Measurements from ENCODE around the gene IGFBP7. TPM values are rescaled to one million over a fixed set of nuclear protein-coding genes. Genes with fewer than 3 reads are reported as not detected.

IGFBP7 gene
- total RNA-seq, 1 donor from 2014 or later = not detected

DNA sequence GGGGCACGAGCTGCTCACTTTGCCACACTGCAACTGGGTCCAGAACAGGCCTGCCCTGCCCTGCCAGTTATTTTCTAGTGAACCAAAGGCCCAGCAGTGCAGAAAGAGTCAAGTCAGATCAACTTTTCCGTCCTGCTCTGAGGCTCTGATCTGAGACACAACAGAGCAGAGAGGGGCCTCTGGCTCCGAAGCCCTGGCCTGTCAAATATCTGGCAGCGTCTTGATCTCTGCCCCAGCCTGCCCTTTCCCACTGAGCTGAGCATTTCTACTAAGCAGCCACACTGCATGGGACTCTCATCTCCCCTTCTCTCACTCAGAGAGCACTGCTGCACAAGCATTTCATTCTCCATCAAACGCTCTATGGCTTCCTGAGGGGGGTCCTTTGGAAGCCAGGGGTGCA, 11.8 kb downstream of the IGFBP7 start:
- intact Hi-C loops (cut with micrococcal nuclease) = no loop called here

DNA sequence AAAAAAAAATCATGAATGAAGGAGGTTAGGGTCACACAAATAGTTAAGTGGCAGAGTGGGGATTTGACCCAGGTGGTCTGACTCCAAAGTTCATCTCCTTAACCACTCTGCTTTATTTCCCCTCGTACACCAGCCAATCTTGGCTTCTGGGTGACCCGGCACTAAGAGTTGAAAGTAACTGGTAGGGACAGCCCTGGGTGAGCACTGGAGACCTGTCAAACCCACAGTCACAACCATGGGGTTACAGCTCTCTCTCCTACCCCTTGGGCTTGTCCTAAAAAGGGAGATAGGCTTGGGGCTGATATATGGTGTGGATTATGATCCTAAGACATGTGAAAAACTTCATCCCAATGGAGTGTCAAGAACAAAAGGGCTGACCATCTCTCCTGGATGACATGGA, 12.5 kb downstream of the IGFBP7 start:
- intact Hi-C loops (cut with micrococcal nuclease) = no loop called here

DNA sequence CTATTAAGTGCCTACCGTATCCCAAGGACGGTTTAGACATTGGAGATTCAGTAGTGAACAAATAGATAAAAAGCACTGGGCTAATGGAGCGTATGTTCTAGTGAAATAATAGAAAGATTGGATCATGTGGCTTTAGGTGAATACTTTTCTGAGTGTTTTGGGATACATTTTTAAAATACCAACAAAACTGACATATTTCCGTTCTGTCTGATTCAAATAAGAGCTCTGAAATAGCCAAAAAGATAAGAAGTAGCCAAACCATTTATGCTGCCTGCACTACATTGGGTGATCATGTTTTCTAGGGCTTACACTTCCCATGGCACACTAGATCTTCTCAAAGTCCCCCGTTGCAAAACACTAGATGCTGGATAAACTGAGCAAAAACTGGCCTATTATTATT, 14.2 kb downstream of the IGFBP7 start:
- intact Hi-C loops (cut with micrococcal nuclease) = no loop called here

DNA sequence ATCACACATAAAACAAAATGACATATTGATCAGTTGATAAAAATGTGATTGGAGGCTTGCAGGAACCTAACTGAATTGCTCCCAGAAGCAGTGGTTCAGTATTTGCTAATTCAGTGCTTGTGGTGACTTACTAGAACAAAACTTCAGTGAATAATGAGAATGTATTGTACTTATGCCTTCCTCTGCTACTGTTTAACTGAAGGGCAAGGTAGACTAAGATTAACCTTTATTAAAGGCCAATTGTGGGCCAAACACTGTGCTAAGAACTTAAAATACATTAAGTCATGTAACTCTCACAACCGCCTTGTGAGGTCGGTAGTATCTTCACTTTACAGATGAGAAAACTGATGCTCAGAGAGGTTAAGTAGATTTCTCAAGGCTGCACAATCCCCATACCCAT, 14.9 kb downstream of the IGFBP7 start:
- intact Hi-C loops (cut with micrococcal nuclease) = no loop called here

DNA sequence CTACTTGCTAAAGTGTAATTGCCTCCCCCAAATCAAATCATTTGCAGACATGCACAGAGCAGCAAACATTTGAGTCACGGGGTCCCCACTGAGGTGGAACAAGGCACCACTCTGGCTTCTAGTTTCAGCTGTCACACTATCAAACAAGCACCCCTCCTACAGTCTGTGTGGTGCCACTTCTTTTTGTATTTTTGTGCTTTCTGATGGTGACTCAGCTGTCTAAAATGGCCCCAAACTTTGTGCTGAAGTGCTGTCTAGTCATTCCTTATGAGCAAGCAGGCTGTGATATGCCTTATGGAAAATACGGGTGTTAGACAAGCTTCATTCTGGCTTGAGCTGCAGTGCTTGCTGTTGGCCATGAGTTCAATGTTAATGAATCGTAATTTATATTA, 15.4 kb downstream of the IGFBP7 start:
- intact Hi-C loops (cut with micrococcal nuclease) = no loop called here

DNA sequence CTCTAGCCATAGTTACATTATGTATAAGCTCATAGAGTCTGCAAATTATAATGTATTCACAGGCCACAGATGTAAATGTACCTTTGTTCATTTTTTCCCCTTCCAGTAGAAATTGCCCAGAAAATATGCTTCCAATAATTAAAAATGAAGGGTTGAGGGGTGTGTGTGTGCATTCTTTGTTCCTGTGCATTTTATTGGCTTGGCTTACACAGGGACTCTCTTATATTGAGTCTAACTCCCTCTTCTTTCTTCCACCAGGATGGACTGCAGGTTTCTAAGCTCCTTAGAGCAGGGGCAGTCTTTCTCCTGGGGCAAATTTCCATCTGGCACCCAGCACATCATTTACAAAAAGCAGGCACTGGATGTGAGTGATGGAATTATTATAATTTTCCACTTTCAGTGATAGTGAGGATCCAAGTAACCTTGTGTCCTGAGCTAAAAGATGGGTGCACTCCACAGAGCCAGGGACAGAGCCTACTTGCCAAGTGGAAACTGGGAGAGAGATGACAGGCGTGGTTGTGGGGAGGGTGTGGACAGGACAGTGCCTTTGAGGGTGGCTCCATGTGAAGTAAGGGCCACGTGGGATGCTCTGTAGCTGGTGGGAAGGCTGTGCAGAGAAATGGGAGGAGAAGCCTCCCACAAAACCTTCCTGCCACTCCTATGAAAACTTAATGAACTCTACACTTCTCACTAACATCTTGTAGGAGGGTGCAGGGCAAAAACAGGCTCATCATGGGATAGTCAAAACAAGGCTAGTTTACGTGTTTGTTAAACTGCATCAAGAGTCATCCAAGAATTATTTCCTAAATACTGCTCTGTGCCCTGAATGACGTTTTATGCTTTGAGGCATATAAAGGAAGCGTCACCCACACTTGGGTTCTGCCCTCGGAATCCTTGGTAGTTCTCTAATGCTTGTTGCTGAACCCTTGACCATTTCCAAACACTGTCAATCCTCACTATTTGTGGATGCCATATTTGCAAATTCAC, 16.0 kb downstream of the IGFBP7 start:
- intact Hi-C loops (cut with micrococcal nuclease) = no loop called here

DNA sequence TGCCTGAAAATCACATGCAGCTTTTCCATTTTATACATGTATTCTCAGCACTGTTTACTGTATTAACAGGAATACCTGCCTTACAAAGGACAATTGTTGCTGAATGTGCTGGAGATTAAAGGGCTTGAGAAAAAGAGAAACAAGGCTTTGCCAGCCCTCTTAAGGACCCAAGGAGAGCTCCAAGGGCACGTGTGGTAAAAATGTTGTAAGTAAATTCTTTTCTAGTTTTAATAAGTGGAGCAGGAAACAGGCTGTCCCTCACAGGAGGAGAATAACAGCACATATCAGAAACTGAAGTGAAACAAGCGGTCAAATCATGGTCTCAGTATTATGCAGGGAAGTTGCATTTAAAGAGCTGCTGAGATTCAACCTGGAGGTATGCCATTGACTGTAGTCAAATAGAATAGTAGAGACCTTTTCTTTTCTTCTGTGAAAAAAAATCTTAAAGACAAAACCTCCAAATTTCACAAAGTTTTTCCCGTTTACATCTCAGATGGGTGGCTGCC, 18.5 kb downstream of the IGFBP7 start:
- intact Hi-C loops (cut with micrococcal nuclease) = no loop called here

DNA sequence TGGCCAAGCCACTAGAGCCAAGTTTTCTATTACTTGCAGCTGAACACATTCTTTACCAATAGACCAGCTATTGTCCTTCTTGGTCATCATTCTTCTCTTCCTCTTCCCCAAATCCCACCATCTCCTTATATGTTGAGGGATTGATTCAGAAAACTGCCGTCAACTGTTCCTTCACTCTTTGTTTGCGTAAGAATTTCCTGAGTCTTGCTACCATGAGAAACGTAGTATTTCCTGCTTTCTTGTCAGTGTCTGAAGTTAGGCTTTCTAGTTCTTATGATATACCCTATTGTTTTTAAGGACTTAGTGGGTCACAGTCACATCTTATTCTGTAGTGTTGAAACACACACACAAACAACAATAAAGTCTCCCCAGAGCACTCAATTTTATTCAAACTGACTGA, 20.1 kb downstream of the IGFBP7 start:
- intact Hi-C loops (cut with micrococcal nuclease) = no loop called here

DNA sequence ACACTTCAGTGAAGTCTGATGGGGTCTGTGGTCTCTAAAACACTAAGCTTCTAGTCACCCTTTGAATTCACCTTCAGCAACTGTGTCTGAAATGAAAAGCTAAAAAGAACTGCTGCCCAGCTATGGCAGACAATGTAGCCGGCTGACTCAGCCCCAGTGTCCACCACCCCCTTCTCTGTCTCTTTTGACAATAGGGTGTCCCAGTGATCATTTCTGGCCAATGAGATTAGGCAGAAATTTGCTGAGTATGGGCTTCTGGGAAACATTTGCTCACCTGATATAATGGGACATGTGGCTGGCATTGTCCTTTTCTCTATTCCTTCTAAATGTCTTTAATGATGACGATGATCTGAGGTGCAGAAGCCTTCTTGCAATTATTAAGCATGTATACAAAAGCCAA, 20.6 kb downstream of the IGFBP7 start:
- intact Hi-C loops (cut with micrococcal nuclease) = no loop called here

DNA sequence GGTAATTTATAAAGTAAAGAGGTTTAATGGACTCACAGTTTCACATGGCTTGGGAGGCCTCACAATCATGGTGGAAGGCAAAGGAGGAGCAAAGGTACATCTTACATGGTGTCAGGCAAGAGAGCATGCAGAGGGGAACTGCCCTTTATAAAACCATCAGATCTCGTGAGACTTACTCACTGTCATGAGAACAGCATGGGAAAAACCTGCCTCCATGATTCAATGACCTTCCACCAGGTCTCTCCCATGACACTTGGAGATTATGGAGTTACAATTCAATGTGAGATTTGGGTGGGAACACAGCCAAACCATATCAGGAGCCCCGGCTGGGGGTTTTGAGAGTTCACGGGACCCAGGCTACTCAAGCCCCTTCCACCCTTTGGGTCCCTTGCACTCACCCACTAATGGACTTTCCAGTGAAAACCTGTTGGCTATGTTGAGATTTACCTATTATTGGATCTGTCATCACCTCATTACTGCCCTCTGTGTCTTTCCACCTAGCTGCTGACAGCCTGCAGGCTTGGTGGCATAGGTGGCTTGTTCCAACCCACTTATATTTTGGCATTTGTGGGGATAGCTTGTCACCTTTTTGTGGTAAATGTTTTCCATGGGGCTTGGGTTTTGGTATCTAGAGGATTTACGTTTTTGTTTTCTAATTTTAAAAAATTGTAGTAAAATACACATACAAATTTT, 24.0 kb downstream of the IGFBP7 start:
- intact Hi-C loops (cut with micrococcal nuclease) = no loop called here

DNA sequence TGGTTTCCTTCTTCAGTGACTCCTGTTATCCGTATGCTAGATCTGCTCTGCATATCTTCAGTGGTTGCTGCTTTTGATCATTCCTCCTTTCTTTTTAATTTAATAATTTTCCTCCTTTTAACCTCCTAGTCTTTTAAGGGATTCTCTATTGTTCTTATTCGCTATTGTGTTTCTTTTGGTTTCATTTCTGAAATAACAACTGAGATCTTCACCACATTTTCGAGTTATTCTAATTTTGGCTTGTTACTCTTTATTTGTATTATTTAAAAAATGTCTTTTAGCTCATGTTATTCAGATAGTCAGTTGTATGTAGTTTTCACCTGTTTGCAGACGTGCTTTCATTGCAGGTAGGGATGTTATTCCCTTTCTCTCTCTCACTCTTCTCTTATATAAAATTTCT, 24.9 kb downstream of the IGFBP7 start:
- intact Hi-C loops (cut with micrococcal nuclease) = no loop called here

DNA sequence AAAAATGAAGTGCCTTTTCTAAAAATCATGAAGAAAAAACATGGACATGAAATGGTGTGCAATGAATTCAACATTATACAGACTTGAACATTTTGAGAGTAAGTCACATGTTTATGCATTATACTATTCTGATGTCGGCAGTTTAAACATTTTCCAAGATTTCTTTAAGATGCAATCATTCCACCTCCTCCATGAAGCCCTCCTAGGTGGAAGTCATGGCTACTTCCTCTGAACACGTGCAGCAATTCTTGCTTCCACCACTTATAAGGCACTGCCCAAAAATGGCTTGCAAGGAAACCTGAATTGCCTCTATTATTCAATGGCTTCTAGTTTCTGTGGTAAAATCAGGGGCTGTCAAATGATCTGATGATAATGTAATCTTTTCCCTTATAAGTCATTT, 25.8 kb downstream of the IGFBP7 start:
- intact Hi-C loops (cut with micrococcal nuclease) = no loop called here

DNA sequence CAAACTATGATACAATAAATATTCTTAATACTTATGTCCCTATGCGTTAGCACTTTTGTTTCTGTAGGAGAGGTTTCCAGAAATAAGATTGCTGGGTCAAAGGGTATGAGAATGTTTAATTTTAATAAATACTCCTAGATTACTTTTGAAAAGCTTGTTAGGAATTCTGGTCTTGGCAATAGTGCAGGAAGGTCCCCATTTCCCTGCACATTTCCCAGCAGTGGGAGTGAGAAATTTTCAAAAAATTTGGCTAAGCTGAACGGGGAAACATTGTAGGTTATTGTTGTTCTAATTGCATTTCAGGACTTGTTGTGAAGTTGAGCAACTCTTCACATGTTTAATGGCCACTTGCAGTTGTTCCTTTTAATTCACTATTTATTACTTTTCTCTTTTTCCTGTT, 27.1 kb downstream of the IGFBP7 start:
- intact Hi-C loops (cut with micrococcal nuclease) = no loop called here

DNA sequence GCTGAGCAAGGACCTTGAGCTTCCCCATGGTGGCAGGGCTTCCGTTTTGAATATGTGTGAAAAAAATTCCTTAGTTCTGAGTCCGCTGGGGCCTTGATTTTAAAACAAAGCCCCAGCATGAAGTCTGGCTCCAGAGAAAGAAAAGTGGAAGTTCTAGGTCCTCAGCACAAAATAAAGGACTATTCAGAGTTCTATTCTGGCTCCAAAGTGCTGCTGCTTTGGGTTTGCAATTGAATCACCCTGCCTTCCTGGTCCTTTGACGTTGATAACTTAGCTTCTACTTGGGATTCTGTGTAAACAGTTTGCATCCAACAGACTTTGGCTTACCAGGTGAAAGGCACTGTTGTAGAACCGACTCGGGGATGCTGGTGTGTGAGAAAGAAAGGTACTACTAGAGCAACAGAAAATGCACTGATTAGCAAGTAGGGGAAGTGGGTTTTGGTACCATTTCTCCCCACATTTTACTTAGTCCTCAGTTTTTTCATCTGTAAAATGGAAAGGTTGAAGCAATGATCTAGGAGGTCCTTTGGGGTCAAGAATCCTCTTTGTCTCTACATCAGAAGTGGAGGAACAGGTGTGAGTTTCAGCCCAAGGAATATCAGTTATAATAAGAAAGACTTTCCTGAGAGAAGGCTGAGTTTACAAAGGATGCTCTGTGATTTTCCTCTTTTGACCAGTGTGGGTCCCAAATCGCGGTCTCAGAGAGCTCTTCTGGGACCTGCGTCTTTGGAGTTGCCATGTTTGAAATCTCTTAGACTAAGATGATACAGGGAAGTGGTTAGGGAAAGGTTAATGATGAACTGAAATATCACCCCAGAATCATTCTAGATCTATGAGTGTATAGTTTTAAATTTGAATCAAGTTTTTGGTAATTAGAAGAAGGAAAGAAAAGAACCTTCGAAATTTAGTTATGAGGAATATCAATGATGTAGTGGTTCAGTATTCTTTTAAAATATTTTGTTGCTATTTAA, 28.2 kb downstream of the IGFBP7 start:
- intact Hi-C loops (cut with micrococcal nuclease) = no loop called here

DNA sequence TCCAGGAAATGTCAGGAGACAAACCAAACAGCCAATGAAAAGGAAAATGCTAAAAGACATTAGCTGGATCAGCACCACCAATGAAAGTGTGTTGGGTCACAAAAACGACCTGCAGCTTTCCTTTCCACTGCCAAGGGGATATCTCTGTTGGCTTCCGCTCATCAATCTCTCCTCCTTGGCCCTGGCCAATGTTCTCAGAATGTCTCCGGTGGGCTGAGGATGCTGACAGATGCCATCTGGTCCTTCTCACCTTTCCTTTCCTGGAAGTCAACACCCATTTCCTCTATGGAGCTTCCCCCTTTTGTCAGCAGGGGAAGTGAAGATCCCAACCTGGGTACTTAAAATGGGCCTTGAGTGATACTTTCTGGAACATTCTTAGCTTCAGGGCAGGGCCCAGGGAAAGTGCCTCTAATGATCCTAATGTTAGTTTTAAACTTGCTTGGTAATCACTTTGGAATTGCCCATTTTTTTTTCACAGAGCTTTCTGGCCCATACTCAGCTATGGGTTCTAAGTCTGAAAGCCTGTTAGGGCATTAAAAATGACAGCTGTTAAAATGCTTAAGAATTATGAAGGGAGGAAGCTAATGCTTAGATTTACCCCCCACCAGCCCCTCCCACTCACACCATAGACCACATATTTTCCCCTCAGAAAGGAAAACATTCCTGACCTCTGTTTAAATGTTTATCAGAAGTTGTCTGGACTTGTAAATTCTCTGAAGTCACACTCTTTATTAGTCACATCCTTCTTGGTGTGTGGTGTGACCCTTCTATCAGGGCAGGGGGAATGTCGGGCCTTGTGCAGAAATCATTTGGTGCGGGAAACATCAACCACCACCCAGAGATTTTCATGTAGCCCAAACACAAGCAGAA, 29.2 kb downstream of the IGFBP7 start:
- intact Hi-C loops (cut with micrococcal nuclease) = no loop called here

DNA sequence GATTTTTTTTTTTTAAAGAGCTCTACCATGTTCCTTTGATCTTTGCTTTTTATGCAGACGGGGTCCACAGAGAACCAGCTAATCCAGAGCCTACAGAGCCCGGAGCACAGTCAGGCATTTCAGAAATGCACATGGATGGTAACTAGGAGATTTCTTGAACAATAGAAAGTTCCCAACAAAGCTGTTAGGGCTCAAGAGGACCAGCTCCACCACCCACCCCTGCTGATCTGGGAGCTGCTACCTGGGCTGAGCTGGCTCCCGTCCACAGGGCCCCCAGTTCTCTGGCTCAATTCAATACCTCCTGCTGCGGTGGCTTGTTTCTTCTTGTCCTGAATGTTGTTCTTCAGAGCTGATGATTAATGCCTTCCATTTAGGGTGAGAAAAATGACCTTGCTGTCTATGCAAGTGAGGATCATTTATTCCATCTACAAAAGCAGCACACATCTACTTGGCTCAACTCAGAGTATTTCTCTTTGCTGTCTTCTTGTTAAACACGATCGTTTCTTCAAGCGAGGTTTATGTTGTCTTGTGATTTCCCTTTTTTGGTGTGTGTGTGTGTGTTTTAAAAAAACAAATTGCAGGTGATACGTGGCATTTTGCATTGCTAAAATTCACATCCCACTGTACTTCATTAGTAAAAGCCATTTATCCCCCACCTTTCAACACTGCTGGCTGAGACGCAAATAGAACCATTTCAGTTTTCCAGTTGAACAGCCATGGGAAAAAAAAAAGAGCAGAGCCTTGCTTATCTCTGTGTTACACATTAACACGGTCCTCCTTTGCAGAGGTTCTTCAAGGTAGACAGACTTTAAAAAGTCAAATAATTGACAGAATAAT, 31.3 kb downstream of the IGFBP7 start:
- intact Hi-C loops (cut with micrococcal nuclease) = no loop called here

DNA sequence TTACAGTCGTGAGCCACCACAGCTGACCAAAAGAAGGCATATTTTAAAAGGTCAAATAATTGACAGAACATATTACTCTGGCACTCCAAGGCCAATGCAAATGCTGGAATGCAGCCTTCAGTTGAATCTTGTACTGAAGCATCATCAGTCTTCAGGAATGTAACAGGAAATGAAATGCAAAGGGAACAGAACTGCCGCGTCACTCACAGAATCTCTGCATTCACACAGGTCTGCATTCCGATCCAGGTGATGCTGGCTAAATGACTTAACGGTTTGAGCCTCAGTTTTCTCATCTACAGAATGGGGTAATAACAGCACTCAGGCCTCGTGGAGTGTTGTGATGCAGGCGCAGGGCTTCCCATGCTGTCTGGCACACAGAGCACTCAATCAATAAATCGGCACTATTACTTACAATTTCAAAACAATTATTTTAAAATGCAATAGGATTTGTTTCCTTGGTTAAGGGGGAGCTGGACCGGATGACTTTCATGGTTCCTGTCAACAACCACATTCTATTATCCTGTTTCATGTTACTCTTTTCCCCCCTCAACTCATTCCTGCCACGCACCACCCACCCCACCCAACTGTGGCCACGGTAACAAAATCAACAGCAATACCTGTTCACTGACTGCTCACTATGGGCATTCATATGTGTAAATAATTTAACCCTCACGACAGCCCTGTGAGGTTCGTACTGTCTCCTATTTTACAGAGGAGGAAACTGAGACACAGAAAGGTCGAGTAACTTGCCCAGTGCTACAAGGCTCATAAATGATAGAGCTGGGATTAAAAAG, 32.4 kb downstream of the IGFBP7 start:
- intact Hi-C loops (cut with micrococcal nuclease) = no loop called here

DNA sequence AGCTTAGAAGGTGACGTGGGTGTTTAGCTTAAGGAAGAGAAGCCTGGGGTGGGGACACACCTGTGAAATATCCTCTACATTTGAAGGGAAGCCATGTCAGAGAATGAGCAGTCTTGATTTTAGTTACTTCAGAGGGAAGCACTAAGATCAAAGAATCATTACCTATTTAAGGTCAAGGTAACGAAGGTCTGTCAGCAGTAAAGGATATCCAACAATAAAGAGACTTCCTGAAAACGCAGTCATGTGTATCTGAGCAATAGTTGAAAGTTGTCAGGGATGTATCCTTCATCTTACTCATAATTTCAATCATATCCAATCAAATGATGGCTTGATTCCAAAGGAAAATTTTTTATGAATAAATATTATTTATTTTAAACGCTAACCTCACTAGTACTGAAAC, 33.5 kb downstream of the IGFBP7 start:
- intact Hi-C loops (cut with micrococcal nuclease) = no loop called here

DNA sequence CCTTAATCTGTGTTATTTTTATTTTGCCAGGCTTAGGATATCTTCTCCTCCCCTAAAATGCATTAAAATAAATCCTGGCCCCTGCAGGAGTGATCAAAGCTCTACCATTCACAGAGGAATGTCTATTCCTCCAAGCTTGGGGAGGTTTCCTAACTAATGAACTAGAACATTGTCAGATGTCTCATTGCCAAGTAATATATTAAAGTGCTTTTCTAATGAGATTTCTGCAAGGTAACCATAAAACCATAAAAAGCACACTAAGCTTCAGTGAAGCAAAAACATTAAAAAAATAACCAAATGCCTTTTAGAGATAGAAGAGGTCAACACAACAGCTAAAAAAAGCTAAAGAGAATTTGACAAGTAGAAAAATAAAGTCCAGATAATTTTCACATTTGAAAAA, 34.8 kb downstream of the IGFBP7 start:
- intact Hi-C loops (cut with micrococcal nuclease) = no loop called here

Data from T-helper 1 cell treated with Interleukin-12 subunit alpha and Interleukin-12 subunit beta and Interleukin-4 antibody, amounts not matched to agents 30 ng/mL and 1 ng/mL, for 36 hours (primary cell).